ENCODE measurements around the gene GORASP1.
A peak's percentile ranks its signal among the peaks of the same experiment; 100 is the strongest.
"Not testable (repeated sequence)": the region's sequence is repeated elsewhere in the genome, so short reads cannot be mapped to it uniquely, and the experiment has no call there.

The GORASP1 gene

GRCh38 chr3:39062180-39062579 is 45.2 kb downstream of the GORASP1 start:
- FAIRE-seq, result no peak

- FAIRE-seq, result not testable (repeated sequence)
These were observed 46.2 kb downstream of the GORASP1 start for GRCh38 chr3:39061228-39061627.

- FAIRE-seq, result no peak
These were observed 51.3 kb downstream of the GORASP1 start for GRCh38 chr3:39056151-39056550.

GRCh38 chr3:39053696-39054095 is 53.7 kb downstream of the GORASP1 start:
- no peak for FAIRE-seq

GRCh38 chr3:39052583-39052982 is 54.8 kb downstream of the GORASP1 start:
- no peak for FAIRE-seq

- peak; percentile 77 for FAIRE-seq
These were observed 55.5 kb downstream of the GORASP1 start, which contains the start of the genes SCN11A and WDR48 for GRCh38 chr3:39051649-39052561. TSS of gene SCN11A (minus strand) at chr3:39051944. CDS start at chr3:38950362, 101,582 bp downstream. TSS of gene WDR48 (plus strand) at chr3:39052016. CDS start at chr3:39052026, 10 bp downstream.

- FAIRE-seq, result no peak
These were observed 57.4 kb downstream of the GORASP1 start for GRCh38 chr3:39050029-39050428.

Data from G401.6 (cell line).